K562 (cell line): ENCODE results near the gene CSE1L. TPM values are rescaled to one million over a fixed set of nuclear protein-coding genes. Genes with fewer than 3 reads are reported as not detected.

Experiments used
- ATAC-seq: fragments of 200-7000 bp; cut with Tn5 transposase; 3 replicates; pipeline ENCODE4 v1.9.1; 2020; ENCODE audit warnings: moderate library complexity
- BruUV-seq: library from RNA; stranded (reverse); fragments of 400-500 nt; replicated peaks from 2 replicates; lab custom pipeline; 2021; lab: Mats Ljungman, UMichigan
- CTCF ChIA-PET: fragments of 300-600 bp; formaldehyde crosslinking; extraction: SDS; loops from one replicate; lab custom pipeline; 2021; ENCODE audit warnings: low intra/inter-chr PET ratio; lab: Yijun Ruan, JAX
- POLR2A ChIA-PET: fragments of 300-600, 350-650 bp; sonication (Branson Sonifier 250); formaldehyde crosslinking; extraction: SDS; loops from one replicate; lab custom pipeline; 2021; ENCODE audit warnings: antibody characterized with exemption, inconsistent platforms; lab: Yijun Ruan, JAX
- DNase-seq, 4 experiments: peaks; one replicate each; pipeline versions ENCODE4 v3.0.0 to v3.0.0-alpha.2; 2011 to 2018; ENCODE audit warnings: low spot score in 3 of 4, mixed read lengths in 3 of 4; ENCODE audit errors: extremely low read depth in 1 of 4
- FAIRE-seq: peaks from 2 replicates; lab custom pipeline; 2011; peaks lifted over from hg19 to GRCh38; lab: Jason Lieb, UNC
- H2AFZ ChIP-seq: 2 replicates; pipeline ENCODE4 v1.6.0; 2011; ENCODE audit warnings: low read depth, low read length, control low read depth, inconsistent platforms
- H3K27ac ChIP-seq: fragments of 200-600 bp; 3 replicates; pipeline ENCODE4 v1.8.0; 2011; ENCODE audit warnings: low read depth, mild to moderate bottlenecking, control low read depth, inconsistent platforms, low read length, moderate library complexity, mixed read lengths; ENCODE audit errors: extremely low read depth
- H3K27me3 ChIP-seq, 2 experiments: fragments of 300-600 bp in 1 of 2; 2 replicates in 1 of 2; 3 replicates in 1 of 2; pipeline versions ENCODE4 v1.6.0 to v1.8.0; 2011; ENCODE audit warnings: inconsistent platforms in 2 of 2, low read length in 2 of 2, mild to moderate bottlenecking in 1 of 2, mixed read lengths in 1 of 2, moderate library complexity in 1 of 2; ENCODE audit not compliant: control insufficient read depth in 2 of 2, insufficient read depth in 2 of 2
- H3K36me3 ChIP-seq: fragments of 300-600 bp; 3 replicates; pipeline ENCODE4 v1.8.0; 2011; ENCODE audit warnings: mild to moderate bottlenecking, low read length, inconsistent platforms; ENCODE audit not compliant: control insufficient read depth, insufficient read depth
- H3K4me1 ChIP-seq, 2 experiments: fragments of 200-600 bp in 1 of 2; replicated peaks in 1 of 2; 2 replicates in 1 of 2; 3 replicates in 1 of 2; pipeline versions ENCODE4 v1.5.1 to v1.8.0; 2011; ENCODE audit warnings: inconsistent platforms in 2 of 2, low read length in 2 of 2, mild to moderate bottlenecking in 1 of 2, mixed read lengths in 1 of 2, moderate library complexity in 1 of 2; ENCODE audit not compliant: control insufficient read depth in 2 of 2, insufficient read depth in 2 of 2
- H3K4me2 ChIP-seq: 2 replicates; pipeline ENCODE4 v1.6.1; 2011; ENCODE audit warnings: low read length, control low read depth, inconsistent platforms, mixed read lengths; ENCODE audit not compliant: insufficient read depth
- H3K4me3 ChIP-seq: fragments of 200-600 bp; sonication (generic), shearing (Covaris generic); 2 replicates; pipeline ENCODE4 v1.5.1; 2016; ENCODE audit warnings: control low read depth, inconsistent platforms
- H3K79me2 ChIP-seq: fragments of 200-600 bp; 3 replicates; pipeline ENCODE4 v1.8.0; 2011; ENCODE audit warnings: low read length, inconsistent platforms; ENCODE audit not compliant: control insufficient read depth, insufficient read depth
- H3K9ac ChIP-seq, 2 experiments: 2 replicates each; pipeline versions ENCODE4 v1.6.0 to v1.6.1; 2011; ENCODE audit warnings: low read depth in 2 of 2, low read length in 2 of 2, control low read depth in 1 of 2, inconsistent platforms in 1 of 2, mild to moderate bottlenecking in 1 of 2, mixed read lengths in 1 of 2; ENCODE audit not compliant: insufficient read depth in 1 of 2
- H3K9me1 ChIP-seq: one replicate; pipeline ENCODE4 v1.6.0; 2011; ENCODE audit warnings: inconsistent platforms, mild to moderate bottlenecking, low read length, moderate library complexity; ENCODE audit not compliant: control insufficient read depth, insufficient read depth
- H3K9me3 ChIP-seq: replicated peaks from 2 replicates; pipeline ENCODE4 v1.5.1; 2011; ENCODE audit warnings: low read depth, low read length, inconsistent platforms; ENCODE audit not compliant: control insufficient read depth, insufficient read depth
- H4K20me1 ChIP-seq: replicated peaks from 2 replicates; pipeline ENCODE4 v1.6.1; 2011; ENCODE audit warnings: low read length, inconsistent platforms, mixed read lengths; ENCODE audit not compliant: control insufficient read depth, insufficient read depth
- ATF1 ChIP-seq, 2 experiments: fragments of 450-650 bp in 1 of 2; IDR thresholded peaks; 2 replicates each; pipeline ENCODE4 v1.6.1; 2016; ENCODE audit warnings: missing compliant biosample characterization in 1 of 2, missing genetic modification characterization in 1 of 2
- CEBPB ChIP-seq: fragments of 450-650 bp; IDR thresholded peaks from 2 replicates; pipeline ENCODE4 v1.6.1; 2016; ENCODE audit warnings: missing genetic modification characterization, missing compliant biosample characterization
- DDX20 ChIP-seq: fragments of 450-650 bp; IDR thresholded peaks from 2 replicates; pipeline ENCODE4 v1.6.1; 2016; ENCODE audit warnings: missing genetic modification characterization, low read depth, mild to moderate bottlenecking, missing compliant biosample characterization, moderate library complexity
- DLX4 ChIP-seq: fragments of 250-450 bp; sonication (Bioruptor Pico); IDR thresholded peaks from 2 replicates; pipeline ENCODE4 v1.6.1; 2021; ENCODE audit warnings: mild to moderate bottlenecking
- MTA1 ChIP-seq: fragments of 450-650 bp; IDR thresholded peaks from 2 replicates; pipeline ENCODE4 v1.6.1; 2017; ENCODE audit warnings: borderline replicate concordance
- NFE2 ChIP-seq: IDR thresholded peaks from 2 replicates; pipeline ENCODE4 v1.6.1; 2014; ENCODE audit warnings: antibody characterized with exemption, low read depth
- NFE2L1 ChIP-seq: fragments of 450-650 bp; IDR thresholded peaks from 2 replicates; pipeline ENCODE4 v1.6.1; 2016; ENCODE audit warnings: missing genetic modification characterization, low read depth, mild to moderate bottlenecking, missing compliant biosample characterization, moderate library complexity, borderline replicate concordance
- NR3C1 ChIP-seq: sonication (generic); formaldehyde crosslinking; IDR thresholded peaks from 2 replicates; pipeline ENCODE4 v1.8.1; 2022; ENCODE audit warnings: missing genetic modification reagents
- RBM22 ChIP-seq: fragments of 200-400 bp; formaldehyde crosslinking; IDR thresholded peaks from 2 replicates; pipeline ENCODE4 v1.6.1; 2018; ENCODE audit warnings: low read length, low read depth; ENCODE audit not compliant: poor library complexity, severe bottlenecking
- TFAM ChIP-seq: fragments of 250-450 bp; sonication (Bioruptor Pico); conservative IDR thresholded peaks from 2 replicates; pipeline ENCODE4 v1.5.0; 2021; ENCODE audit warnings: mild to moderate bottlenecking, moderate library complexity
- TGIF2 ChIP-seq: sonication (generic); formaldehyde crosslinking; IDR thresholded peaks from 2 replicates; pipeline ENCODE4 v1.8.1; 2022; ENCODE audit warnings: mild to moderate bottlenecking, missing genetic modification reagents, moderate library complexity
- ZNF512 ChIP-seq: IDR thresholded peaks from 2 replicates; pipeline ENCODE4 v1.6.1; 2016; ENCODE audit warnings: missing genetic modification characterization, missing compliant biosample characterization
- ZNF518B ChIP-seq: fragments of 250-450 bp; sonication (Bioruptor Pico); IDR thresholded peaks from 2 replicates; pipeline ENCODE4 v1.5.0; 2021; ENCODE audit warnings: mild to moderate bottlenecking, moderate library complexity
- WGBS: fragments of 100-300 bp; shearing (Covaris generic); methylation state at CpG from one replicate; pipeline ENCODE4 v1.1.6; 2016; ENCODE audit warnings: low coverage, mixed read lengths; ENCODE audit not compliant: insufficient coverage; ENCODE audit errors: missing lambda C conversion rate; 5-methylcytosine and 5-hydroxymethylcytosine counted together
- in situ Hi-C: fragments of 300-500 bp; cut with MboI; formaldehyde crosslinking; loops from 4 replicates; pipeline ENCODE4 v1.15.0; 2018; ENCODE audit warnings: inconsistent platforms, mixed read lengths
- intact Hi-C: fragments of 100-400 bp; cut with micrococcal nuclease; formaldehyde crosslinking; loops from 2 replicates; pipeline ENCODE4 v1.14.2; 2022
- polyA plus RNA-seq, 8 experiments: library from polyadenylated mRNA; depleted of rRNA in 4 of 8; stranded (reverse) in 5 of 8; unstranded in 3 of 8; fragments of >200 nt; fragmentation: Nextera tagmentation in 2 of 8; fragmentation: Illumina TruSeq in 1 of 8; extraction: Ambion mirVana in 2 of 8; extraction: Trizol in 1 of 8; gene quantifications; 2 replicates each; pipeline versions ENCODE4 v1.2.1 to v1.2.3, GENCODE V29; 2011 to 2014; ENCODE audit warnings: inconsistent platforms in 1 of 8, missing spikeins in 1 of 8
- total RNA-seq, 7 experiments: library from RNA; depleted of rRNA in 6 of 7; stranded (reverse); fragments of >200 nt in 6 of 7; fragmentation: Illumina TruSeq in 2 of 7; extraction: Trizol in 2 of 7; gene quantifications; 2 replicates each; pipeline versions ENCODE4 v1.2.1 to v1.2.3, GENCODE V29; 2011 to 2021; ENCODE audit warnings: low replicate concordance in 1 of 7

CSE1L gene
- total and polyA plus RNA-seq, 9 of the 15 experiments (the other 6 are each of a cell fraction or from before 2014, with no cell fraction given), result 138 to 280 (median 209) TPM

- TF ChIP-seq NFE2, result no peak
- TF ChIP-seq DDX20 (tag), result no peak
- no peak for TF ChIP-seq NFE2L1
- TF ChIP-seq, all 486 proteins: peak for 0
Measured at GRCh38 chr20:49096203-49096730, 50.2 kb downstream of the CSE1L start (continued).

- ATAC-seq, result no peak
- intact Hi-C loops, result loop anchor here (10.0 kb wide), 1 partner anchor 112 kb away; no protein-coding TSS in a partner anchor
- no peak overlapping the region for H2AFZ ChIP-seq
- TF ChIP-seq ZNF512 (no peak), TGIF2 (CRISPR knock-in tag) (no peak), ATF1 (CRISPR knock-in tag; IDR thresholded peaks at IDR 0.05) (no peak), ATF1 (tag; IDR thresholded peaks at IDR 0.05) (no peak), NR3C1 (CRISPR knock-in tag) (no peak), RBM22 (no peak), MTA1 (no peak), CEBPB (tag) (no peak), TFAM (CRISPR knock-in tag) (no peak), ZNF518B (CRISPR knock-in tag) (no peak), DLX4 (CRISPR knock-in tag) (no peak)
- TF ChIP-seq, all 486 proteins: peak for 0
- no peaks in the 10 kb centered on the region for H3K9me1 ChIP-seq
- BruUV-seq, result no TSS peak
- H3K79me2 ChIP-seq, result peaks cover 10% of the 10 kb centered on the region; the same call in 2 of the 3 replicates
- no peak overlapping the region for H3K27ac ChIP-seq
- H3K36me3 ChIP-seq, result peaks cover 88% of the 10 kb centered on the region
- WGBS, result 97% methylated on average over 7 of the region's 7 CpGs
- no peak for FAIRE-seq
- no peak overlapping the region for H3K9ac ChIP-seq
- no peak for DNase-seq
- POLR2A ChIA-PET, result no interaction called here
- no peak overlapping the region for H3K4me2 ChIP-seq
- no peaks in the 10 kb centered on the region; a peak in 1 of 5 replicates for H3K4me1 ChIP-seq
- in situ Hi-C loops, result no loop called here
- no peak overlapping the region for H3K4me3 ChIP-seq
- peaks cover 11% of the 10 kb centered on the region; the same call in 1 of the 2 replicates for H4K20me1 ChIP-seq
- CTCF ChIA-PET, result no interaction called here
- no peaks in the 10 kb centered on the region for H3K9me3 ChIP-seq
- H3K27me3 ChIP-seq, result no peaks in the 10 kb centered on the region
Measured at GRCh38 chr20:49097159-49097558, 51.0 kb downstream of the CSE1L start.
